HEK293 (cell line): ENCODE data around the gene SNX17.

Experiments used
- BCL11B ChIP-seq: fragments of 450-650 bp; formaldehyde crosslinking; IDR thresholded peaks from 2 replicates; pipeline ENCODE4 v1.5.1; 2016; ENCODE audit warnings: low read depth, missing biosample characterization, missing genetic modification characterization
- EGR2 ChIP-seq: fragments of 450-650 bp; formaldehyde crosslinking; IDR thresholded peaks from 2 replicates; pipeline ENCODE4 v1.5.1; 2016; ENCODE audit warnings: low read depth, missing biosample characterization, missing genetic modification characterization
- ELK4 ChIP-seq: IDR thresholded peaks from 2 replicates; pipeline ENCODE4 v1.6.1; 2011; ENCODE audit warnings: mild to moderate bottlenecking, low read depth, low read length, borderline replicate concordance
- KLF1 ChIP-seq: fragments of 450-650 bp; formaldehyde crosslinking; IDR thresholded peaks from 2 replicates; pipeline ENCODE4 v1.5.1; 2016; ENCODE audit warnings: missing biosample characterization, missing genetic modification characterization
- KLF8 ChIP-seq: fragments of 450-650 bp; formaldehyde crosslinking; IDR thresholded peaks from 2 replicates; pipeline ENCODE4 v1.5.1; 2016; ENCODE audit warnings: missing biosample characterization, missing genetic modification characterization
- KLF9 ChIP-seq: fragments of 450-650 bp; formaldehyde crosslinking; IDR thresholded peaks from 2 replicates; pipeline ENCODE4 v1.5.1; 2016; ENCODE audit warnings: missing biosample characterization, missing genetic modification characterization, low read depth
- MEIS1 ChIP-seq: sonication (generic); formaldehyde crosslinking; IDR thresholded peaks from 2 replicates; pipeline ENCODE4 v1.8.1; 2022; ENCODE audit warnings: missing genetic modification reagents, mild to moderate bottlenecking, borderline replicate concordance
- OVOL3 ChIP-seq: fragments of 450-650 bp; formaldehyde crosslinking; IDR thresholded peaks from 2 replicates; pipeline ENCODE4 v1.5.1; 2016; ENCODE audit warnings: missing biosample characterization, missing genetic modification characterization
- TCF7L2 ChIP-seq: IDR thresholded peaks from 2 replicates; pipeline ENCODE4 v1.6.1; 2011; ENCODE audit warnings: low read depth, mild to moderate bottlenecking, inconsistent platforms, low read length, moderate library complexity, borderline replicate concordance
- TSHZ1 ChIP-seq: fragments of 450-650 bp; formaldehyde crosslinking; IDR thresholded peaks from 2 replicates; pipeline ENCODE4 v1.5.1; 2016; ENCODE audit warnings: missing biosample characterization, missing genetic modification characterization, borderline replicate concordance
- ZBTB17 ChIP-seq: fragments of 450-650 bp; formaldehyde crosslinking; IDR thresholded peaks from 2 replicates; pipeline ENCODE4 v1.5.1; 2016; ENCODE audit warnings: missing biosample characterization, missing genetic modification characterization
- ZBTB26 ChIP-seq: fragments of 450-650 bp; formaldehyde crosslinking; optimal IDR thresholded peaks from 2 replicates; pipeline ENCODE3; 2016; ENCODE audit warnings: missing biosample characterization, mild to moderate bottlenecking, missing genetic modification characterization
- ZBTB6 ChIP-seq: fragments of 450-650 bp; formaldehyde crosslinking; IDR thresholded peaks from 2 replicates; pipeline ENCODE4 v1.5.1; 2017; ENCODE audit warnings: missing biosample characterization, missing genetic modification characterization
- ZNF10 ChIP-seq: fragments of 450-650 bp; formaldehyde crosslinking; IDR thresholded peaks from 2 replicates; pipeline ENCODE4 v1.5.1; 2017; ENCODE audit warnings: missing biosample characterization, missing genetic modification characterization
- ZNF121 ChIP-seq: fragments of 450-650 bp; formaldehyde crosslinking; IDR thresholded peaks from 2 replicates; pipeline ENCODE4 v1.5.1; 2016; ENCODE audit warnings: missing biosample characterization, missing genetic modification characterization
- ZNF132 ChIP-seq: fragments of 450-650 bp; formaldehyde crosslinking; IDR thresholded peaks from 2 replicates; pipeline ENCODE4 v1.5.1; 2017; ENCODE audit warnings: missing biosample characterization, missing genetic modification characterization, borderline replicate concordance
- ZNF19 ChIP-seq: fragments of 450-650 bp; formaldehyde crosslinking; IDR thresholded peaks from 2 replicates; pipeline ENCODE4; 2016; ENCODE audit warnings: missing biosample characterization, missing genetic modification characterization, low read depth
- ZNF2 ChIP-seq: fragments of 450-650 bp; formaldehyde crosslinking; IDR thresholded peaks from 2 replicates; pipeline ENCODE4 v1.5.1; 2016; ENCODE audit warnings: missing biosample characterization, missing genetic modification characterization
- ZNF248 ChIP-seq: fragments of 450-650 bp; formaldehyde crosslinking; IDR thresholded peaks from 2 replicates; pipeline ENCODE4 v1.5.1; 2017; ENCODE audit warnings: missing biosample characterization, missing genetic modification characterization
- ZNF26 ChIP-seq: fragments of 450-650 bp; formaldehyde crosslinking; IDR thresholded peaks from 2 replicates; pipeline ENCODE4 v1.5.1; 2016; ENCODE audit warnings: missing biosample characterization, missing genetic modification characterization
- ZNF362 ChIP-seq: fragments of 450-650 bp; formaldehyde crosslinking; IDR thresholded peaks from 2 replicates; pipeline ENCODE4 v1.5.1; 2016; ENCODE audit warnings: missing biosample characterization, missing genetic modification characterization
- ZNF449 ChIP-seq: fragments of 450-650 bp; formaldehyde crosslinking; IDR thresholded peaks from 2 replicates; pipeline ENCODE4 v1.5.1; 2017; ENCODE audit warnings: missing biosample characterization, mild to moderate bottlenecking, missing genetic modification characterization, moderate library complexity
- ZNF521 ChIP-seq: fragments of 450-650 bp; formaldehyde crosslinking; IDR thresholded peaks from 2 replicates; pipeline ENCODE4 v1.5.1; 2017; ENCODE audit warnings: missing biosample characterization, mild to moderate bottlenecking, missing genetic modification characterization
- ZNF544 ChIP-seq: fragments of 450-650 bp; formaldehyde crosslinking; IDR thresholded peaks from 2 replicates; pipeline ENCODE4 v1.5.0; 2017; ENCODE audit warnings: missing biosample characterization, missing genetic modification characterization
- ZNF776 ChIP-seq: fragments of 450-650 bp; formaldehyde crosslinking; IDR thresholded peaks from 2 replicates; pipeline ENCODE4 v1.5.0; 2017; ENCODE audit warnings: missing biosample characterization, missing genetic modification characterization, borderline replicate concordance
- ZNF792 ChIP-seq: fragments of 450-650 bp; formaldehyde crosslinking; IDR thresholded peaks from 2 replicates; pipeline ENCODE4 v1.5.1; 2016; ENCODE audit warnings: missing biosample characterization, missing genetic modification characterization
- ZSCAN18 ChIP-seq: fragments of 450-650 bp; formaldehyde crosslinking; IDR thresholded peaks from 2 replicates; pipeline ENCODE4 v1.5.1; 2016; ENCODE audit warnings: missing biosample characterization, missing genetic modification characterization

SNX17 gene

GRCh38 chr2:27322766-27323595, 47.4 kb upstream of the SNX17 start, which contains the start of gene MPV17 (continued):
- TF ChIP-seq ZNF449 (tag by site-specific recombination) (no peak), ZSCAN18 (no peak), KLF8 (tag by site-specific recombination) (peak; percentile 53), ZNF10 (tag by site-specific recombination) (no peak), ZNF19 (no peak), ZBTB6 (tag by site-specific recombination) (no peak), TCF7L2 (no peak), ZBTB17 (tag by site-specific recombination) (peak; percentile 98), ZNF792 (tag by site-specific recombination) (no peak), ZNF2 (tag by site-specific recombination) (no peak), ZNF521 (tag by site-specific recombination) (no peak), ZNF544 (tag by site-specific recombination) (no peak), ZBTB26 (tag by site-specific recombination) (no peak), ZNF248 (tag by site-specific recombination) (no peak), ZNF26 (tag by site-specific recombination) (no peak), BCL11B (tag by site-specific recombination) (no peak), KLF9 (tag by site-specific recombination) (no peak), ZNF121 (tag by site-specific recombination) (no peak), ZNF776 (no peak), ELK4 (no peak), KLF1 (no peak), EGR2 (tag by site-specific recombination) (peak; percentile 22; the same call in 1 of the 2 replicates), ZNF362 (no peak), OVOL3 (tag by site-specific recombination) (no peak), MEIS1 (CRISPR knock-in tag) (no peak), ZNF132 (tag by site-specific recombination) (no peak), TSHZ1 (tag by site-specific recombination) (no peak)
